GM23338 (cell line): ENCODE measurements around the gene CITED4.

Experiments
- CTCF ChIP-seq, 2 experiments: fragments of 200-600 bp in 1 of 2; sonication (generic) in 1 of 2; conservative IDR thresholded peaks; 2 replicates each; pipeline versions ENCODE4 v1.5.1 to v1.6.1; 2016 to 2017; ENCODE audit warnings: antibody characterized with exemption in 2 of 2, low read depth in 2 of 2, mild to moderate bottlenecking in 2 of 2, moderate library complexity in 1 of 2
- EZH2 ChIP-seq: fragments of 200-600 bp; sonication (generic); IDR thresholded peaks from one replicate; pipeline ENCODE4 v1.8.0; 2017; ENCODE audit warnings: antibody characterized with exemption, mild to moderate bottlenecking, low read depth; ENCODE audit not compliant: unreplicated experiment
- POLR2AphosphoS5 ChIP-seq: IDR thresholded peaks from 2 replicates; pipeline ENCODE4 v1.6.1; 2016; ENCODE audit warnings: antibody characterized with exemption, low read depth
- ZNF331 ChIP-seq: fragments of 250-450 bp; sonication (Bioruptor Pico); IDR thresholded peaks from 2 replicates; pipeline ENCODE4 v1.5.0; 2020; ENCODE audit warnings: low read depth, mild to moderate bottlenecking, moderate library complexity

- TF ChIP-seq CTCF (conservative IDR thresholded peaks at IDR 0.05; ENCODE audit: low read depth in 2 of 2) (no peak), EZH2 (no peak), ZNF331 (CRISPR knock-in tag) (no peak), POLR2AphosphoS5 (no peak)
Observed at GRCh38 chr1:40837601-40838000, 24.6 kb downstream of the CITED4 start.
